Type B pancreatic cell (in vitro differentiated cells): ENCODE results near the gene SHISA6. TPM values are rescaled to one million over a fixed set of nuclear protein-coding genes. Genes with fewer than 3 reads are reported as not detected.
A peak's percentile ranks its signal among the peaks of the same experiment; 100 is the strongest.

Experiments used
- DNase-seq: peaks from one replicate; pipeline ENCODE4 v3.0.0; 2021; ENCODE audit warnings: mixed read lengths; ENCODE audit not compliant: unreplicated experiment; ENCODE audit errors: extremely low spot score
- H3K27ac Mint-ChIP-seq: 2 replicates; pipeline ENCODE4 v1.8.0; 2021; ENCODE audit warnings: mild to moderate bottlenecking, mixed read lengths
- H3K27me3 Mint-ChIP-seq: 2 replicates; pipeline ENCODE4 v1.8.0; 2021; ENCODE audit warnings: mixed read lengths
- H3K36me3 Mint-ChIP-seq: 2 replicates; pipeline ENCODE4 v1.8.0; 2021; ENCODE audit warnings: mixed read lengths
- H3K4me1 Mint-ChIP-seq: one replicate; pipeline ENCODE4 v1.8.0; 2021; ENCODE audit warnings: mixed read lengths; ENCODE audit not compliant: unreplicated experiment
- H3K4me3 Mint-ChIP-seq: 2 replicates; pipeline ENCODE4 v1.8.0; 2021; ENCODE audit warnings: mild to moderate bottlenecking, mixed read lengths
- H3K9me3 Mint-ChIP-seq: 2 replicates; pipeline ENCODE4 v1.8.0; 2021; ENCODE audit warnings: mixed read lengths
- CTCF ChIP-seq: fragments of 200-600 bp; sonication (generic); conservative IDR thresholded peaks from 2 replicates; pipeline ENCODE4 v1.5.0; 2021; ENCODE audit warnings: antibody characterized with exemption, mild to moderate bottlenecking
- total RNA-seq: library from RNA; stranded (reverse); gene quantifications from 2 replicates; pipeline ENCODE4 v1.2.1, GENCODE V29; 2021; ENCODE audit warnings: low replicate concordance

SHISA6 gene
- total RNA-seq, 1 donor from 2014 or later: 5.0 TPM

- no peaks in the 10 kb centered on the region for H3K9me3 Mint-ChIP-seq
- no peak overlapping the region for H3K27ac Mint-ChIP-seq
- no peak for DNase-seq
- H3K4me1 Mint-ChIP-seq: no peaks in the 10 kb centered on the region
- H3K27me3 Mint-ChIP-seq: peaks cover under 1% of the 10 kb centered on the region
- no peak overlapping the region for H3K4me3 Mint-ChIP-seq
- no peaks in the 10 kb centered on the region for H3K36me3 Mint-ChIP-seq
- no peak for TF ChIP-seq CTCF
These were observed 338.0 kb downstream of the SHISA6 start for GRCh38 chr17:11578998-11579397.

- DNase-seq: no peak
These were observed 339.7 kb downstream of the SHISA6 start for GRCh38 chr17:11580677-11581076.

GRCh38 chr17:11582217-11582616, 341.2 kb downstream of the SHISA6 start:
- Mint-ChIP-seq H3K4me1 (no peaks in the 10 kb centered on the region), H3K4me3 (no peak overlapping the region), H3K9me3 (no peaks in the 10 kb centered on the region), H3K27ac (no peak overlapping the region), H3K36me3 (no peaks in the 10 kb centered on the region), H3K27me3 (peaks cover 5% of the 10 kb centered on the region)
- DNase-seq: no peak
- no peak for TF ChIP-seq CTCF

More at GRCh38 chr17:11580677-11581076, 339.7 kb downstream of the SHISA6 start:
- Mint-ChIP-seq H3K27me3 (peaks cover 2% of the 10 kb centered on the region), H3K27ac (no peak overlapping the region), H3K9me3 (no peaks in the 10 kb centered on the region), H3K36me3 (no peaks in the 10 kb centered on the region), H3K4me3 (no peak overlapping the region), H3K4me1 (no peaks in the 10 kb centered on the region)
- TF ChIP-seq CTCF: no peak

- H3K9me3 Mint-ChIP-seq: no peaks in the 10 kb centered on the region
- no peak overlapping the region for H3K27ac Mint-ChIP-seq
- no peaks in the 10 kb centered on the region for H3K4me1 Mint-ChIP-seq
- H3K27me3 Mint-ChIP-seq: peaks cover 5% of the 10 kb centered on the region
- no peaks in the 10 kb centered on the region for H3K36me3 Mint-ChIP-seq
- DNase-seq: no peak
- TF ChIP-seq CTCF: no peak
- H3K4me3 Mint-ChIP-seq: no peak overlapping the region
These were observed 342.4 kb downstream of the SHISA6 start for GRCh38 chr17:11583306-11583992.

GRCh38 chr17:11589716-11590115, 348.7 kb downstream of the SHISA6 start:
- no peak overlapping the region for H3K4me3 Mint-ChIP-seq
- H3K36me3 Mint-ChIP-seq: no peaks in the 10 kb centered on the region
- H3K9me3 Mint-ChIP-seq: peaks cover 4% of the 10 kb centered on the region
- H3K27me3 Mint-ChIP-seq: peaks cover 11% of the 10 kb centered on the region
- H3K4me1 Mint-ChIP-seq: no peaks in the 10 kb centered on the region
- peak overlapping the region; percentile 7 for H3K27ac Mint-ChIP-seq
- no peak for DNase-seq
- no peak for TF ChIP-seq CTCF
